Measurements from ENCODE around the gene RTN4R. TPM values are rescaled to one million over a fixed set of nuclear protein-coding genes. Genes with fewer than 3 reads are reported as not detected.
"Not testable (repeated sequence)": the region's sequence is repeated elsewhere in the genome, so short reads cannot be mapped to it uniquely, and the experiment has no call there.

Gene RTN4R
- total and polyA plus RNA-seq, 11 donors = 0.53 to 2.6 (median 1.4) TPM

DNA sequence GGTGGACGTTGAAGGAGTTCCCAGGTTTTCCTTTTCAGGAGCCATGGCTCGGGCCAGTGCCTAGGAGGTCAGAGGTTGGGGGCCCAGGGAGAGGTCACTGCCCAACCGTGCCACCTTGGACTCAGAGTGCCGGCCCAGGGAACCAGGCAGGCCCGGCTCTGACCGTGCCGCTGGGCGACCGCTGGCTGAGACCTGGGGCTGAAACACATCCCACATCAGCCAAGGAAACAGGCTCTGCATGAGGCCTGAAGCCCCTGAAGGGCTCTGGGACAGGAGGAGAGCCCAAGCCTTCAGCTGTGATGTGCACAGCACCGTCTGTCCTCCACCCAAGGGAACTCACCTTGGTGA, 21.9 kb upstream of the RTN4R start:
- Histone ChIP-seq H3K4me3 (no peak overlapping the region), H3K36me3 (no peaks in the 10 kb centered on the region), H3K9me3 (no peaks in the 10 kb centered on the region), H3K27me3 (peaks cover 0 to 6% (median 0%) of the 10 kb centered on the region in 9 donors), H3K27ac (no peak overlapping the region), H3K4me1 (no peaks in the 10 kb centered on the region)
- 81 to 87% (median 84%) methylated on average over 9 to 10 of the region's 10 CpGs for WGBS, 4 donors
- intact Hi-C loops (cut with DNase I) = no loop called here
- TF ChIP-seq, protein P1, sequence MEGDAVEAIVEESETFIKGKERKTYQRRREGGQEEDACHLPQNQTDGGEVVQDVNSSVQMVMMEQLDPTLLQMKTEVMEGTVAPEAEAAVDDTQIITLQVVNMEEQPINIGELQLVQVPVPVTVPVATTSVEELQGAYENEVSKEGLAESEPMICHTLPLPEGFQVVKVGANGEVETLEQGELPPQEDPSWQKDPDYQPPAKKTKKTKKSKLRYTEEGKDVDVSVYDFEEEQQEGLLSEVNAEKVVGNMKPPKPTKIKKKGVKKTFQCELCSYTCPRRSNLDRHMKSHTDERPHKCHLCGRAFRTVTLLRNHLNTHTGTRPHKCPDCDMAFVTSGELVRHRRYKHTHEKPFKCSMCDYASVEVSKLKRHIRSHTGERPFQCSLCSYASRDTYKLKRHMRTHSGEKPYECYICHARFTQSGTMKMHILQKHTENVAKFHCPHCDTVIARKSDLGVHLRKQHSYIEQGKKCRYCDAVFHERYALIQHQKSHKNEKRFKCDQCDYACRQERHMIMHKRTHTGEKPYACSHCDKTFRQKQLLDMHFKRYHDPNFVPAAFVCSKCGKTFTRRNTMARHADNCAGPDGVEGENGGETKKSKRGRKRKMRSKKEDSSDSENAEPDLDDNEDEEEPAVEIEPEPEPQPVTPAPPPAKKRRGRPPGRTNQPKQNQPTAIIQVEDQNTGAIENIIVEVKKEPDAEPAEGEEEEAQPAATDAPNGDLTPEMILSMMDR (IDR thresholded peaks at IDR 0.05) = no peak
- TF ChIP-seq POLR2A (IDR thresholded peaks at IDR 0.05) = no peak
- ATAC-seq (no peak), DNase-seq (no peak)

DNA sequence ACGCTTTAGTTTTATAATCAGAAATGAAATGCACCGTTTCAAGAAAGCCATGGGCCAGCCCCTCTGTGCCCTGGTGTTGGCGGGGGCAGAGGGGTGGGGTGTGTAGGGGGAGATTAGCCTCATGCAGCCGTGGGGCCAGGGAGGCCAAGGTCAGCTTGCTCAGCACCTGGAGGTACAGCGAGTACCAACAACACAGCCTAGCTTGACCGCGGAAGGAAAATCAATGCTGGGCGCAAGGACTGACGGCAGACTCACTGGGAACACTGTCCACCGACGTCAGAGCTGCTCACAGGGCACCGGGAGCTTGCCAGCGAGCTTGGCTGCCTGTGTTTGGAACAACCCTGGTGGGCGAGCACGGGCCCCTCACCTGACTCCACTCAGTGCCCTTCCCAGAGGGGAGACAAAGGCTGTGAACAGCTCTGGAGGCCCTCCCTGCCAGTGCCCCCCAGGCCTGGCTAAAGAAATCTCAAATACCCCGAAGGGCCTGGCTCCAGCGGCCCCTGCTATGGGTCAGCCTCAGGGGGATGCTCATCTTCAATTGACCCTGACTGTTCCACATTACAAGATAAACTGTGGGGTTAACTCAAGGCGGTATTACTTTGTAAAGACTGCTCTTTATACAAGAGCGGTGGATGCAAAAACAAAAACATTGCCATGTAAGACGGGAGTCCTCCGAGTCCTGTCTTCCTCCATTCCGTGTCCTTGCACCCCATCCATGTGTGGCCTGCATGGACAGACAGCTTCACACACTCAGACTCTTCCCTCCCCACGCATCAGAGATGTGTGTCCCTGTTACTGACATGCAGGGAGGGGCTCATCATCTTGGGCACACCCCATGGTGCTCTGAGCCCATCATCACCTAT, 21.3 kb upstream of the RTN4R start:
- not testable (repeated sequence) for H3K27ac ChIP-seq, ATAC-seq, DNase-seq, H3K9me3 ChIP-seq, H3K4me3 ChIP-seq, H3K36me3 ChIP-seq, H3K4me1 ChIP-seq, H3K27me3 ChIP-seq
- WGBS, 4 donors = 79 to 86% (median 82%) methylated on average over 17 to 22 of the region's 23 CpGs
- intact Hi-C loops (cut with DNase I) = loop anchor here in 1 of 10 donors (5.0 kb wide), 1 partner anchor 317 kb away; no protein-coding TSS in a partner anchor

DNA sequence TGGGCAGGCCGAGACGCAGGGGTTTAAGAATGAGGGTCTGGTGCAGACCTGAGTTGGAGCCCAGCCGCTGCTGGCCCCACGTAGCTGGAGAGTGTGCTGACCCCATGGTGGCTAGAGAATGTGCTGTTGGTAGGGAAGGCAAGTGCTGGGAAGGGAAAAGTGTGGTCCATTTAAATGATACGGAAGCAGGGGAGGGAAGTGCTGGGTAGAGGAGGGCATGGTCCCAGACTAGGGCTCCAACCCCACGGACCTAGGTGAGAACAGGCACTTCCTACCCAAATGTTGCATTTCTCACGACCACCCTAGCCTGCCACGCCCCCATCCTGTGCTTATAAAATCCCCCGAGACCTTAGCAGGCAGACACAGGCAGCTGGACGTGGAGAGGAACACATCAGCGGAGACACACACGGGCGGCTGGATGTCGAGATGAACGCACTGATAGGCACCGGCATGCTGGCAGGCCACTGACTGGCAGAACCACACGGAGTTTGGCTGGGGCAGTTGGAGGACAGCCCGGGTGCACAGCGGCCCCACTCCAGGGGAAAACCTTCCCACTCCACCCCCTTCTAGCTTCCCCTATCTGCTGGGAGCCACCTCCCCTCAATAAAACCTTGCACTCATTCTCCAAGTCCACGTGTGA, 18.8 kb upstream of the RTN4R start:
- intact Hi-C loops (cut with DNase I) = loop anchor here in 1 of 10 donors (5.0 kb wide), 1 partner anchor 315 kb away; no protein-coding TSS in a partner anchor
- WGBS, 4 donors = 45 to 58% (median 54%) methylated on average over 10 to 19 of the region's 20 CpGs
- not testable (repeated sequence) for H3K4me1 ChIP-seq, H3K36me3 ChIP-seq, H3K27me3 ChIP-seq, H3K27ac ChIP-seq, DNase-seq, ATAC-seq, H3K9me3 ChIP-seq, H3K4me3 ChIP-seq

DNA sequence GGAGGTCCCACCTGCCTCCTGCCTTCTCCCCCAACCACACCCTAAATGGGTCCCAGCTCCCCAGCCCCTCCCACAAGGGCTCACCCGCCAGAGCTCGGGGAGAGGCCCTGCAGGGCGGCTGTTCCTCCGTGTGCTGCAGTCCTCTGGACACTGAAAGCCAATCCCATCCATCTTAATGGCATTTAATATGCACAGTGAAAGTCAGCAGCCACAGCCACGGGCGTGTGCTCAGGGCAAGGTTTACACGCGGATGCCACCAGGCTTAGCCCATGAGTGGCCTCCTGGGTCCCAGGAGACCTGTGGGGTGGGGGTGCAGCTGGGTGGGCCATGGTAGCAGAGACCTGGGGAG, 18.2 kb upstream of the RTN4R start:
- H3K9me3 ChIP-seq = not testable (repeated sequence)
- intact Hi-C loops (cut with DNase I) = loop anchor here in 1 of 10 donors (5.0 kb wide), 1 partner anchor 314 kb away; no protein-coding TSS in a partner anchor

DNA sequence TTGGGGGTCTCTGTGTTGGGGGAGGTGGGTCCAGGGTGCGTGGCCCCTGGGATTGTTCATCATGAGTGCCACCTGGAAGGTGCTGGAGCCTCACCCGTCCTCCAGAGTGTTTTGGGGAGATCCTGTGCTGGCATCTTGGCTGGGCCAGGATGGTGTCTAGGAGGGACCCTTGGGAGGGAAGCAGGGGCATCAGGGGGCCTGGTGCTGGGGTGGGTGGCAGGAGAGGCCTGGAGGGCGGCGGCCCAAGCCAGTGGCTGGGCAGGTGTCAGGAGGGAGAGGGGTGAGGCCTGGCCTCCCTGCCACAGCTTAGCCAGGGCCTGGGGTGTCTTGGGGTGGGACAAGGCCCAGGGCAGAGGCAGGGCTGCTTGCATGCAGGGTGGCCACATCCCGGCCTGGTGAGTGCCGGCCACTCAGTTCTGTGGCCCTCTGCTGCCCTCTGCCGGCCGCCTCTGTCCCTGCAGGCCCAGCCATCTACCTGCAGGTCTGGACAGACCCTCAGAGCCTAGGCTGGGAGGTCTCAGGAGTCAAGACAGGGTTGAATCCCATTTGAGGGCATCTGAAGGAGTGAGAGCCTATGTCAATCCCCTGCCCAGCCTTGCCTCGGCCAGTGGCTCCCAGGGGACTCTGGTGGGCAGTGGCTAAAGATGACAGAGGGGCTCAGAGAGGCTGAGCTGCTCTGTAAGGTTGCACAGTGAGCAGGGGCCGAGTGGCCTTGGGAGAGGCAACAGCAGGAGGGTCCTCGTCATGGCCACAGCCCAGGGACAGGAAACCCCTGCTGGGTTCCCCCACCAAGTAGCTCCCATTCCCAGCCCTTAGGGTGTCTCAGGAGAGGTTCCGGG, 17.6 kb upstream of the RTN4R start:
- intact Hi-C loops (cut with DNase I) = loop anchor here in 8 of 10 donors (1.0 to 5.0 kb wide), 3 partner anchors 128 to 313 kb away; no protein-coding TSS in a partner anchor
- not testable (repeated sequence) for H3K4me1 ChIP-seq, H3K9me3 ChIP-seq, H3K4me3 ChIP-seq, H3K36me3 ChIP-seq, H3K27me3 ChIP-seq, H3K27ac ChIP-seq
- 15 to 33% (median 31%) methylated on average over 4 to 11 of the region's 12 CpGs for WGBS, 4 donors
- ATAC-seq = peak; percentile 71 to 90 (median 85)
- TF ChIP-seq, protein P1 (IDR thresholded peaks at IDR 0.05) = peak; percentile 67 to 94 (median 82)
- peak; percentile 70 to 86 (median 78) for DNase-seq

More for the DNA sequence above, 18.2 kb upstream of the RTN4R start:
- H3K27me3 ChIP-seq, H3K36me3 ChIP-seq, ATAC-seq, DNase-seq, H3K4me3 ChIP-seq, H3K4me1 ChIP-seq, H3K27ac ChIP-seq: not testable (repeated sequence)
- WGBS, 4 donors = 29 to 40% (median 34%) methylated on average over 1 to 8 of the region's 8 CpGs
